ENCODE data around the gene CUTC.

DNA sequence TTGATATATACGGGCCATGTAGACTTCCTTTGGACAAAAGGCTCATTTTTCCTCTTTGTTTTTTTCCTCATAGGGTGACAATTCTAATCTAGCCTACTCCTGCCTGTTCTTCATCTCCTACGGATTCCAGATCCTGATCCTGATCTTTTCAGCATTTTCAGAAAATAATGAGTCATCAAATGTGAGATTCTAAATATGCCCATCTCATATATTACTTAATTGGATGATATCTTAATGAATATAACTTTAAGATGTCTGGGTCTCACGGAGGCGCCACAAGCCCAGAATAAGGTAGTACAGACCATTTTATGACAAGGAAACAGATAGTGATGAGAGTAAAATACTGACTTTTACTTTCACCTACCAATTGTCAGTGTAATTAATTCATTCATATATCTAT lies 61.8 kb downstream of the CUTC start:
- no peak for TF ChIP-seq CTCF (IDR thresholded peaks at IDR 0.05; ENCODE audit: low read length)
- TF ChIP-seq EZH2phosphoT487 (IDR thresholded peaks at IDR 0.05; ENCODE audit: low read length) = no peak
- no peak for TF ChIP-seq EZH2 (optimal IDR thresholded peaks at IDR 0.05; ENCODE audit: low read depth, low read length)

Data from MM.1S (cell line).